ENCODE results near the gene WNT7B. TPM values are rescaled to one million over a fixed set of nuclear protein-coding genes. Genes with fewer than 3 reads are reported as not detected.
A peak's percentile ranks its signal among the peaks of the same experiment; 100 is the strongest.

The WNT7B gene
- polyA plus RNA-seq, 6 donors from 2014 or later: 0.17 to 0.62 TPM; not detected in 4

GRCh38 chr22:45905924-45906865 lies 70.8 kb downstream of the WNT7B start:
- no peak for DNase-seq
- Mint-ChIP-seq H3K36me3 (no peaks in the 10 kb centered on the region), H3K4me1 (peaks cover 0 to 8% (median 2%) of the 10 kb centered on the region in 3 donors), H3K4me3 (no peak overlapping the region), H3K27ac (no peak overlapping the region), H3K9me3 (no peaks in the 10 kb centered on the region), H3K27me3 (peaks cover 20 to 66% (median 48%) of the 10 kb centered on the region in 3 donors)
- no peak for ATAC-seq (ENCODE audit: low read depth in 2 of 2)

- H3K4me1 Mint-ChIP-seq: peaks cover 0 to 8% (median 2%) of the 10 kb centered on the region in 3 donors
- ATAC-seq (ENCODE audit: low read depth in 2 of 2) (no peak), DNase-seq (no peak)
Observed at GRCh38 chr22:45905326-45905923, 71.5 kb downstream of the WNT7B start.

GRCh38 chr22:45904236-45904635 lies 72.7 kb downstream of the WNT7B start:
- Mint-ChIP-seq H3K27me3 (peaks cover 32 to 61% (median 47%) of the 10 kb centered on the region in 3 donors), H3K9me3 (no peaks in the 10 kb centered on the region), H3K27ac (no peak overlapping the region), H3K4me3 (no peak overlapping the region), H3K36me3 (no peaks in the 10 kb centered on the region), H3K4me1 (peaks cover 0 to 4% (median 1%) of the 10 kb centered on the region in 3 donors)
- DNase-seq (no peak), ATAC-seq (ENCODE audit: low read depth in 2 of 2) (no peak)

More at GRCh38 chr22:45905326-45905923, 71.5 kb downstream of the WNT7B start:
- H3K27ac Mint-ChIP-seq: no peak overlapping the region
- H3K9me3 Mint-ChIP-seq: no peaks in the 10 kb centered on the region
- peaks cover 23 to 58% (median 45%) of the 10 kb centered on the region in 3 donors for H3K27me3 Mint-ChIP-seq
- no peaks in the 10 kb centered on the region for H3K36me3 Mint-ChIP-seq
- H3K4me3 Mint-ChIP-seq: no peak overlapping the region

- no peak overlapping the region for H3K27ac Mint-ChIP-seq
- DNase-seq (no peak), ATAC-seq (ENCODE audit: low read depth in 2 of 2) (no peak)
- no peaks in the 10 kb centered on the region for H3K9me3 Mint-ChIP-seq
- H3K36me3 Mint-ChIP-seq: no peaks in the 10 kb centered on the region
- H3K27me3 Mint-ChIP-seq: peaks cover 36 to 67% (median 47%) of the 10 kb centered on the region in 3 donors
- H3K4me3 Mint-ChIP-seq: no peak overlapping the region
- H3K4me1 Mint-ChIP-seq: peaks cover 0 to 4% (median 0%) of the 10 kb centered on the region in 3 donors
Observed at GRCh38 chr22:45903355-45904135, 73.4 kb downstream of the WNT7B start.

- H3K4me1 Mint-ChIP-seq: no peaks in the 10 kb centered on the region
- H3K27me3 Mint-ChIP-seq: peaks cover 22 to 56% (median 36%) of the 10 kb centered on the region in 3 donors
- DNase-seq: no peak
Observed at GRCh38 chr22:45897736-45898135, 79.2 kb downstream of the WNT7B start.

GRCh38 chr22:45896964-45897538 lies 79.9 kb downstream of the WNT7B start:
- ATAC-seq (ENCODE audit: low read depth in 2 of 2) (no peak), DNase-seq (no peak)
- Mint-ChIP-seq H3K4me1 (no peaks in the 10 kb centered on the region), H3K27ac (no peak overlapping the region), H3K9me3 (no peaks in the 10 kb centered on the region), H3K4me3 (no peak overlapping the region), H3K27me3 (peaks cover 16 to 50% (median 32%) of the 10 kb centered on the region in 3 donors), H3K36me3 (no peaks in the 10 kb centered on the region)

More at GRCh38 chr22:45897736-45898135, 79.2 kb downstream of the WNT7B start:
- no peaks in the 10 kb centered on the region for H3K9me3 Mint-ChIP-seq
- H3K27ac Mint-ChIP-seq: no peak overlapping the region
- no peak overlapping the region for H3K4me3 Mint-ChIP-seq
- ATAC-seq (ENCODE audit: low read depth in 2 of 2): no peak
- H3K36me3 Mint-ChIP-seq: no peaks in the 10 kb centered on the region

- H3K27ac Mint-ChIP-seq: no peak overlapping the region
Observed at GRCh38 chr22:45896153-45896951, 80.6 kb downstream of the WNT7B start.

GRCh38 chr22:45895436-45896152 lies 81.4 kb downstream of the WNT7B start:
- H3K4me3 Mint-ChIP-seq: peak overlapping the region in 1 of 8 donors; percentile 41
- no peaks in the 10 kb centered on the region for H3K9me3 Mint-ChIP-seq

More at GRCh38 chr22:45896153-45896951, 80.6 kb downstream of the WNT7B start:
- DNase-seq (no peak), ATAC-seq (ENCODE audit: low read depth in 2 of 2) (no peak)
- Mint-ChIP-seq H3K9me3 (no peaks in the 10 kb centered on the region), H3K27me3 (peaks cover 16 to 56% (median 39%) of the 10 kb centered on the region in 3 donors), H3K4me3 (peak overlapping the region in 1 of 8 donors; percentile 41), H3K36me3 (no peaks in the 10 kb centered on the region), H3K4me1 (no peaks in the 10 kb centered on the region)

GRCh38 chr22:45893516-45893915 lies 83.4 kb downstream of the WNT7B start:
- peaks cover 0 to 58% (median 39%) of the 10 kb centered on the region in 3 donors for H3K27me3 Mint-ChIP-seq
- no peak overlapping the region for H3K27ac Mint-ChIP-seq

More at GRCh38 chr22:45895436-45896152, 81.4 kb downstream of the WNT7B start:
- H3K27me3 Mint-ChIP-seq: peaks cover 15 to 63% (median 45%) of the 10 kb centered on the region in 3 donors
- no peaks in the 10 kb centered on the region for H3K4me1 Mint-ChIP-seq
- DNase-seq (no peak), ATAC-seq (ENCODE audit: low read depth in 2 of 2) (no peak)
- no peaks in the 10 kb centered on the region for H3K36me3 Mint-ChIP-seq
- H3K27ac Mint-ChIP-seq: no peak overlapping the region

GRCh38 chr22:45892681-45893461 lies 84.1 kb downstream of the WNT7B start:
- Mint-ChIP-seq H3K9me3 (no peaks in the 10 kb centered on the region), H3K36me3 (no peaks in the 10 kb centered on the region)
- DNase-seq: no peak

More at GRCh38 chr22:45893516-45893915, 83.4 kb downstream of the WNT7B start:
- ATAC-seq (ENCODE audit: low read depth in 2 of 2) (no peak), DNase-seq (no peak)
- no peak overlapping the region for H3K4me3 Mint-ChIP-seq
- H3K36me3 Mint-ChIP-seq: no peaks in the 10 kb centered on the region
- H3K9me3 Mint-ChIP-seq: no peaks in the 10 kb centered on the region
- no peaks in the 10 kb centered on the region for H3K4me1 Mint-ChIP-seq

GRCh38 chr22:45891996-45892621 lies 84.9 kb downstream of the WNT7B start:
- Mint-ChIP-seq H3K4me1 (no peaks in the 10 kb centered on the region), H3K27me3 (peaks cover 5 to 61% (median 47%) of the 10 kb centered on the region in 3 donors), H3K4me3 (no peak overlapping the region), H3K36me3 (no peaks in the 10 kb centered on the region), H3K9me3 (no peaks in the 10 kb centered on the region), H3K27ac (peak overlapping the region in 1 of 6 donors; percentile 18)
- DNase-seq: no peak
- ATAC-seq (ENCODE audit: low read depth in 2 of 2): no peak

More at GRCh38 chr22:45892681-45893461, 84.1 kb downstream of the WNT7B start:
- Mint-ChIP-seq H3K4me1 (no peaks in the 10 kb centered on the region), H3K4me3 (no peak overlapping the region), H3K27me3 (peaks cover 0 to 63% (median 45%) of the 10 kb centered on the region in 3 donors), H3K27ac (no peak overlapping the region)
- no peak for ATAC-seq (ENCODE audit: low read depth in 2 of 2)

Data from naive B cell (primary cell).